Uterus (tissue), 4 donors: ENCODE results near the gene NID2. TPM values are rescaled to one million over a fixed set of nuclear protein-coding genes. Genes with fewer than 3 reads are reported as not detected.
A peak's percentile ranks its signal among the peaks of the same experiment; 100 is the strongest.

Source experiments
- DNase-seq, 2 donors: peaks; one replicate each; pipeline ENCODE4 v3.0.0-alpha.2; 2019 to 2020
- H3K27ac ChIP-seq, 2 donors: fragments of 200-600 bp; sonication (generic); 1 replicate in 1 of 2; 2 replicates in 1 of 2; pipeline ENCODE4 v1.5.1; 2016 to 2018
- H3K27me3 ChIP-seq, 2 donors: fragments of 200-600 bp; sonication (generic); one replicate each; pipeline ENCODE4 v1.5.1; 2018 to 2019; ENCODE audit warnings: control low read depth in 1 of 2
- H3K36me3 ChIP-seq, 2 donors: fragments of 200-600 bp; sonication (generic); one replicate each; pipeline ENCODE4 v1.5.1; 2019; ENCODE audit warnings: control low read depth in 1 of 2
- H3K4me1 ChIP-seq, 2 donors: fragments of 200-600 bp; sonication (generic); one replicate each; pipeline ENCODE4 v1.5.1; 2018 to 2019; ENCODE audit warnings: control low read depth in 1 of 2
- H3K4me3 ChIP-seq, 2 donors: fragments of 200-600 bp; sonication (generic); 1 replicate in 1 of 2; 2 replicates in 1 of 2; pipeline ENCODE4 v1.5.1; 2018 to 2019; ENCODE audit warnings: mild to moderate bottlenecking in 1 of 2
- H3K9me3 ChIP-seq, 2 donors: fragments of 200-600 bp; sonication (generic); one replicate each; pipeline ENCODE4 v1.5.1; 2019; ENCODE audit warnings: control low read depth in 1 of 2
- POLR2A ChIP-seq, 2 donors: fragments of 450-650 bp; IDR thresholded peaks; one replicate each; pipeline ENCODE4 v1.6.1; 2016; ENCODE audit warnings: antibody characterized with exemption in 2 of 2, mild to moderate bottlenecking in 1 of 2, moderate library complexity in 1 of 2
- intact Hi-C: fragments of 100-400 bp; cut with DNase I; formaldehyde crosslinking; loops from one replicate; pipeline ENCODE4 v1.15.1; 2023; ENCODE audit warnings: low total_unique reads
- total RNA-seq, 4 donors: library from RNA; depleted of rRNA in 3 of 4; stranded (reverse); fragments of >200 nt in 3 of 4; gene quantifications; one replicate each; pipeline versions ENCODE4 v1.1.0 to v1.2.4, GENCODE V29; 2014 to 2023
- TF ChIP-seq, protein P1 (sequence below), 4 experiments: fragments of 200-600 bp in 2 of 4; fragments of 450-650 bp in 2 of 4; sonication (generic) in 2 of 4; IDR thresholded peaks; one replicate each; pipeline ENCODE4 v1.5.1; 2016 to 2019; ENCODE audit warnings: antibody characterized with exemption in 4 of 4, mild to moderate bottlenecking in 2 of 4, moderate library complexity in 1 of 4
- donor health status: DM: yes; HTN: yes; CAD: no.

The NID2 gene
- total RNA-seq, 4 donors from 2014 or later, result 8.2 to 92.6 (median 32.4) TPM

DNA sequence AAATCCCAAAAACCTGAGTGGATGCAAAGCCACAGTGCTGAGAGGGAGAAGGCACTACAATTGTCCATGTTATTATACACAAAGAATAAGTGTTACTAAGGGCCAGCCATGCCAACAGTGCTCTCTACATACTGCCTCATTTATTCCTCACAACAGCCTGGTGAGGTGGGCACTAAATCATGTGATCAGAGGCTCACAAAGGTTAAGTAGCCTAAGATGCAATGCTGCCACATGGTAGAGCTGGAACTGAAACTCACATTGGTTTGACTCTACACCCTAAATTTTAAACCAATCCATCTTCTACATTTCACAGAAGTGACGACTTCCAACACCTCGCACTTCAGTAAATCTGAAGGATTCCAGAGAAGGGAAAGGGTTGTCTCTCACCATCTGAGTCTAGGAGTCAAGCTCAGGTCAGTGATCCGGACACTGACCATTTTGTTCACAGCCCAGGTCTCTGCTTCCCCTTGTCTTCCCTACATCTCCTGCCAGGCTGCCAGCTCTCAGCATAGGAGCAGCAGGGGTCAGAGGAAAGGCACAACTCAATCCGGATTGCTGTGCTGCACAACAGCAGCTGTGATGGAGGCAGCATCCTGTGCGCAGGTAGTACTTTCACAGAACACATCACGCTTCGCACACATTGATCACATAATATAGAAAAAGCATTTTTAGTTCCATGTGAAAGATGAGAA lies 29.6 kb downstream of the NID2 start:
- H3K27ac ChIP-seq, result no peak overlapping the region
- H3K36me3 ChIP-seq, result no peaks in the 10 kb centered on the region
- H3K4me1 ChIP-seq, result no peaks in the 10 kb centered on the region
- no peak for TF ChIP-seq POLR2A (IDR thresholded peaks at IDR 0.05)
- TF ChIP-seq, protein P1, sequence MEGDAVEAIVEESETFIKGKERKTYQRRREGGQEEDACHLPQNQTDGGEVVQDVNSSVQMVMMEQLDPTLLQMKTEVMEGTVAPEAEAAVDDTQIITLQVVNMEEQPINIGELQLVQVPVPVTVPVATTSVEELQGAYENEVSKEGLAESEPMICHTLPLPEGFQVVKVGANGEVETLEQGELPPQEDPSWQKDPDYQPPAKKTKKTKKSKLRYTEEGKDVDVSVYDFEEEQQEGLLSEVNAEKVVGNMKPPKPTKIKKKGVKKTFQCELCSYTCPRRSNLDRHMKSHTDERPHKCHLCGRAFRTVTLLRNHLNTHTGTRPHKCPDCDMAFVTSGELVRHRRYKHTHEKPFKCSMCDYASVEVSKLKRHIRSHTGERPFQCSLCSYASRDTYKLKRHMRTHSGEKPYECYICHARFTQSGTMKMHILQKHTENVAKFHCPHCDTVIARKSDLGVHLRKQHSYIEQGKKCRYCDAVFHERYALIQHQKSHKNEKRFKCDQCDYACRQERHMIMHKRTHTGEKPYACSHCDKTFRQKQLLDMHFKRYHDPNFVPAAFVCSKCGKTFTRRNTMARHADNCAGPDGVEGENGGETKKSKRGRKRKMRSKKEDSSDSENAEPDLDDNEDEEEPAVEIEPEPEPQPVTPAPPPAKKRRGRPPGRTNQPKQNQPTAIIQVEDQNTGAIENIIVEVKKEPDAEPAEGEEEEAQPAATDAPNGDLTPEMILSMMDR (IDR thresholded peaks at IDR 0.05), result no peak
- no peak overlapping the region for H3K4me3 ChIP-seq
- no peaks in the 10 kb centered on the region for H3K27me3 ChIP-seq
- no peak for DNase-seq
- H3K9me3 ChIP-seq, result no peaks in the 10 kb centered on the region
- intact Hi-C loops, result no loop called here

DNA sequence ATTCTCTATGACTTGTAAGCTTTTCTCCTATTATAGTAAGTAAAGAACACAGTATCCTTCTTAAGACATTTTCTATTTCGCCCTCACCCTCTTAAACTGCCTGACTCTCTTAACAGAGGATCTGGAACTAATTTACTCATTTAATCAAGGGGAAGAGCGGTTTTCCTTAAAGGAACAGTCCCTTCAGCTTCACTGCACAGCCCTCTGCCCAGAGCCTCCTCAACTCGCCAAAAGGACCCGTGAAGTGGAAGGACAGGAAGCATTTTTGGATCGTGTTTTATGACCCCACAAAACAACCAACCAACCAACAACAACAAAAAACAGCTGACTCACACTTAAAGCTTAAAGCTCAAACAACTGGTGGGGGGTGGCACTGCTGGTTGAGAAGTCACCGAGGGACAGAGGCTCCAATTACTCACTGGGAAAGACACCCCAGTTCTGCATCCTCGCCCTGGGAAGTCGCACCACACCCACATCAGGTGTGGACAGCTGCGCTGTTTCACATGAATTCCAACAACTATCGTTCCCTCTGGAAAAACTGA lies 35.7 kb downstream of the NID2 start:
- Histone ChIP-seq H3K4me1 (peaks cover 0 to 3% of the 10 kb centered on the region in 2 donors), H3K9me3 (no peaks in the 10 kb centered on the region), H3K27ac (peak overlapping the region; percentile 46 to 47), H3K4me3 (no peak overlapping the region), H3K27me3 (no peaks in the 10 kb centered on the region), H3K36me3 (no peaks in the 10 kb centered on the region)
- intact Hi-C loops, result no loop called here
- TF ChIP-seq POLR2A (IDR thresholded peaks at IDR 0.05), result no peak
- TF ChIP-seq, protein P1 (IDR thresholded peaks at IDR 0.05), result no peak
- DNase-seq, result no peak

DNA sequence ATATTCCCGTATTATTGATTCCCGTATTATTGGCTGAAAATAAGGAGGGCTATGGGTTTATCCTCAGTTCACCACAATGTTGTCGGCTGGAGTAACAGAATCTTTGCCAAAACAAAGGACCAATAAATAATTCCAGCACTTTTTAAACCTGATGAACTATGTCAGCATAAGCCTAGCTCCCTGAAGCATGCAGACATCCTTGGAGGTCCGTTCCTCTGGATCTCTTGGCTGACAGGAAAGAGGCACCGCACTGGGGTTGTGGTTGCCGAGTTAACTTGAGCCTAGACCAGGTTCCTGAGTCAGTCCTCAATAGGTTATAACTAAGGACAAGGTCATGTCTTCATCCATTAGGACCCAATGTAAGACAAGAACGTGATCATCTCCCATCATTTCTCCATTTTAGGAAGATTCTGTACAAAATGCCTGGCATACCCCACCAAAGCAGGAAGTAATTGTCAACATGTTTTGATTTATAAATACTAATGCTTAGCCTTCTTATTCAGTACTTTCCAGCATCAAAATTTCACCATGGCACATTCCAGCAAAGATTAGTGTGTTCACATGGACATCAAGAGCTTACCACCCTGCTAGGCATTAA lies 36.6 kb downstream of the NID2 start:
- H3K4me3 ChIP-seq, result no peak overlapping the region
- H3K27me3 ChIP-seq, result no peaks in the 10 kb centered on the region
- H3K9me3 ChIP-seq, result no peaks in the 10 kb centered on the region
- H3K4me1 ChIP-seq, result peaks cover 0 to 3% of the 10 kb centered on the region in 2 donors
- peak overlapping the region in 1 of 2 donors; percentile 37 for H3K27ac ChIP-seq
- H3K36me3 ChIP-seq, result no peaks in the 10 kb centered on the region
- no peak for DNase-seq
- no peak for TF ChIP-seq POLR2A (IDR thresholded peaks at IDR 0.05)
- TF ChIP-seq, protein P1 (IDR thresholded peaks at IDR 0.05), result no peak
- intact Hi-C loops, result no loop called here

DNA sequence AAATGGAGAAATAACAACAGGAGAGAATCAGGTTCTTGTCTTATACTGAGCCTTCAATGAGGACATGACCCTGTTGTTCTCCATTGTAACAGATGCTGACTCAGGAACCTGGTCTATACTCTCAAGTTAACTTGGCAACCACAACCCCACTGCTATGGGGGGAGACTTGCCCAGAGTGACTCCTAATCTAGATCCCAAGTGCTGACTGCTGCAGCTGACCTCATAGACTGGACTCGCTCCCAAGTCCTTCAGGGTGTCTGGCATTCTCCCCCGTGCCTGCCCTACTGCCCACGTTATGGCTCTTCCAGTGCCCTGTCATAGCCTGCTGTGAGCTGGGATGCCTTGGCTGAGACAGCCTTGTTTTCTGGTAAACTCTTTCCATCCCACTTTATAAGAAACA lies 37.1 kb downstream of the NID2 start:
- Histone ChIP-seq H3K36me3 (no peaks in the 10 kb centered on the region), H3K27ac (peak overlapping the region in 1 of 2 donors; percentile 37), H3K4me3 (no peak overlapping the region), H3K27me3 (no peaks in the 10 kb centered on the region), H3K4me1 (peaks cover 0 to 3% of the 10 kb centered on the region in 2 donors), H3K9me3 (no peaks in the 10 kb centered on the region)
- DNase-seq, result peak; percentile 36 to 60
- TF ChIP-seq, protein P1 (IDR thresholded peaks at IDR 0.05), result no peak
- TF ChIP-seq POLR2A (IDR thresholded peaks at IDR 0.05), result no peak
- intact Hi-C loops, result no loop called here

DNA sequence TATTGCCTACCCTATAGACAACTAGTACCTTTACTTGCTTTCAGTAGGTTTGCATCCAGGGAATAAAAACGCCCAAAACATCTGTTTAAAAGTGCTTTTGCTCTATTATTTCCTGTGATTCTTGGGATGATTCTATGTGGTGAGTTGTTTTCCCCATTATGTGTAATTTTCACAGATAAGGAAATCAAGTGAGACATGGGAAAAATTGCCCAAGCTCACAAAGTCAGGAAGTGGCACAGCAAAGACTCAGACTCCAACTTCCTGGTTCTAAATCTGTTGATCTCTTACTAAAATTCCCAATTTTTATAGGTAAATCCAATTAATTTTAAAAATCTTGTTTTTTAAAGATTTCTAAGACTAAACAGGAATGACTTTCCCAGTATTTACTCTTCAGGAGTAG lies 39.0 kb downstream of the NID2 start:
- H3K4me3 ChIP-seq, result no peak overlapping the region
- no peak overlapping the region for H3K27ac ChIP-seq
- no peaks in the 10 kb centered on the region for H3K9me3 ChIP-seq
- no peak for DNase-seq
- no peaks in the 10 kb centered on the region for H3K27me3 ChIP-seq
- TF ChIP-seq, protein P1 (IDR thresholded peaks at IDR 0.05), result no peak
- TF ChIP-seq POLR2A (IDR thresholded peaks at IDR 0.05), result no peak
- intact Hi-C loops, result no loop called here
- no peaks in the 10 kb centered on the region for H3K36me3 ChIP-seq
- H3K4me1 ChIP-seq, result peaks cover 0 to 3% of the 10 kb centered on the region in 2 donors
